Keratinocyte (primary cell): Measurements from ENCODE around the gene NPAS3. TPM values are rescaled to one million over a fixed set of nuclear protein-coding genes. Genes with fewer than 3 reads are reported as not detected.

Experiments
- DNase-seq: peaks from one replicate; pipeline ENCODE4 v3.0.0-alpha.2; 2011; ENCODE audit warnings: low read depth, missing footprints, low spot score
- FAIRE-seq: peaks from 2 replicates; lab custom pipeline; 2011; peaks lifted over from hg19 to GRCh38; lab: Jason Lieb, UNC
- H2AFZ ChIP-seq: 2 replicates; pipeline ENCODE4 v1.6.0; 2012; ENCODE audit warnings: low read length, control low read depth, inconsistent platforms; ENCODE audit not compliant: control insufficient read depth
- H3K27ac ChIP-seq: 2 replicates; pipeline ENCODE4 v1.5.1; 2011; ENCODE audit warnings: low read length; ENCODE audit not compliant: control insufficient read depth, insufficient read depth
- H3K27me3 ChIP-seq: 3 replicates; pipeline ENCODE4 v1.6.0; 2011; ENCODE audit warnings: low read length; ENCODE audit not compliant: control insufficient read depth, insufficient read depth; ENCODE audit errors: extremely low read depth
- H3K36me3 ChIP-seq, 2 experiments: 2 replicates in 1 of 2; 3 replicates in 1 of 2; pipeline ENCODE4 v1.5.1; 2011; ENCODE audit warnings: low read length in 2 of 2, mild to moderate bottlenecking in 1 of 2; ENCODE audit not compliant: control insufficient read depth in 2 of 2, insufficient read depth in 2 of 2; ENCODE audit errors: extremely low read depth in 1 of 2
- H3K4me1 ChIP-seq: 3 replicates; pipeline ENCODE4 v1.5.1; 2011; ENCODE audit warnings: low read length; ENCODE audit not compliant: control insufficient read depth, insufficient read depth; ENCODE audit errors: extremely low read depth
- H3K4me2 ChIP-seq: 3 replicates; pipeline ENCODE4 v1.6.0; 2011; ENCODE audit warnings: low read depth, low read length; ENCODE audit not compliant: control insufficient read depth, insufficient read depth; ENCODE audit errors: extremely low read depth
- H3K4me3 ChIP-seq, 3 experiments: fragments of 200-600 bp in 1 of 3; sonication (generic) in 1 of 3; 2 replicates in 2 of 3; 3 replicates in 1 of 3; pipeline ENCODE4 v1.5.1; 2011 to 2016; ENCODE audit warnings: low read length in 3 of 3, mild to moderate bottlenecking in 3 of 3, control low read depth in 2 of 3, inconsistent platforms in 1 of 3, low read depth in 1 of 3, mixed read lengths in 1 of 3, mixed run types in 1 of 3, moderate library complexity in 1 of 3; ENCODE audit not compliant: control insufficient read depth in 2 of 3, insufficient read depth in 2 of 3; ENCODE audit errors: extremely low read depth in 1 of 3
- H3K79me2 ChIP-seq: 2 replicates; pipeline ENCODE4 v1.6.0; 2012; ENCODE audit warnings: low read length; ENCODE audit not compliant: control insufficient read depth, insufficient read depth
- H3K9ac ChIP-seq: 3 replicates; pipeline ENCODE4 v1.6.0; 2011; ENCODE audit warnings: low read length; ENCODE audit not compliant: control insufficient read depth, insufficient read depth; ENCODE audit errors: extremely low read depth
- H3K9me1 ChIP-seq: 3 replicates; pipeline ENCODE4 v1.6.0; 2011; ENCODE audit warnings: low read length; ENCODE audit not compliant: control insufficient read depth, insufficient read depth; ENCODE audit errors: extremely low read depth
- H3K9me3 ChIP-seq: 2 replicates; pipeline ENCODE4 v1.5.1; 2012; ENCODE audit warnings: low read depth, low read length; ENCODE audit not compliant: control insufficient read depth
- H4K20me1 ChIP-seq: 3 replicates; pipeline ENCODE4 v1.6.0; 2011; ENCODE audit warnings: low read length; ENCODE audit not compliant: control insufficient read depth, insufficient read depth; ENCODE audit errors: extremely low read depth
- CTCF ChIP-seq, 3 experiments: IDR thresholded peaks in 1 of 3; conservative IDR thresholded peaks in 1 of 3; optimal IDR thresholded peaks in 1 of 3; 2 replicates in 2 of 3; 3 replicates in 1 of 3; pipeline versions ENCODE3 to v1.5.1; 2011; ENCODE audit warnings: low read length in 3 of 3, mild to moderate bottlenecking in 3 of 3, moderate library complexity in 2 of 3, control low read depth in 1 of 3, inconsistent platforms in 1 of 3; ENCODE audit not compliant: insufficient read depth in 2 of 3; ENCODE audit errors: extremely low read depth in 1 of 3
- EZH2 ChIP-seq: IDR thresholded peaks from one replicate; pipeline ENCODE4 v1.6.1; 2012; ENCODE audit warnings: inconsistent platforms, mild to moderate bottlenecking, low read length, moderate library complexity
- dilution Hi-C: fragments of 300-500 bp; cut with MboI; formaldehyde crosslinking; loops from one replicate; pipeline ENCODE4 v1.7.0; 2020; ENCODE audit warnings: low sequenced_read_pairs; ENCODE audit not compliant: extremely low pct_ligation_motif_present
- polyA plus RNA-seq, 5 experiments: library from polyadenylated mRNA; depleted of rRNA in 3 of 5; stranded (reverse) in 3 of 5; stranded (forward) in 1 of 5; unstranded in 1 of 5; fragments of >200 nt; gene quantifications; 1 replicate in 1 of 5; 2 replicates in 3 of 5; 3 replicates in 1 of 5; pipeline versions ENCODE4 v1.2.1 to v1.2.3, GENCODE V29; 2011 to 2012; ENCODE audit warnings: missing spikeins in 2 of 5, low read depth in 1 of 5, low replicate concordance in 1 of 5

The NPAS3 gene
- polyA plus RNA-seq, 1 donor (not counting 4 experiments of a cell fraction or from before 2014, with no cell fraction given), result 0.07 TPM

GRCh38 chr14:33307691-33308251, 369.1 kb downstream of the NPAS3 start:
- Histone ChIP-seq H4K20me1 (no peaks in the 10 kb centered on the region), H3K4me3 (no peak overlapping the region), H3K27me3 (no peaks in the 10 kb centered on the region), H3K9ac (no peak overlapping the region), H2AFZ (no peak overlapping the region), H3K4me2 (no peak overlapping the region), H3K9me1 (no peaks in the 10 kb centered on the region), H3K27ac (no peak overlapping the region), H3K79me2 (no peaks in the 10 kb centered on the region), H3K9me3 (no peaks in the 10 kb centered on the region), H3K4me1 (no peaks in the 10 kb centered on the region), H3K36me3 (no peaks in the 10 kb centered on the region)
- dilution Hi-C loops, result no loop called here
- FAIRE-seq, result no peak
- no peak for DNase-seq
- TF ChIP-seq CTCF (optimal IDR thresholded peaks at IDR 0.05 in 1 of 3, IDR thresholded peaks at IDR 0.05 in 1 of 3, conservative IDR thresholded peaks at IDR 0.05 in 1 of 3; ENCODE audit: extremely low read depth in 1 of 3, insufficient read depth in 2 of 3, low read length in 3 of 3) (no peak), EZH2 (no peak)

- no peaks in the 10 kb centered on the region for H3K79me2 ChIP-seq
- DNase-seq (no peak), FAIRE-seq (no peak)
- no peaks in the 10 kb centered on the region for H3K27me3 ChIP-seq
- no peaks in the 10 kb centered on the region for H3K9me3 ChIP-seq
- no peaks in the 10 kb centered on the region for H3K36me3 ChIP-seq
- no peak overlapping the region for H3K27ac ChIP-seq
- TF ChIP-seq EZH2 (no peak), CTCF (optimal IDR thresholded peaks at IDR 0.05 in 1 of 3, IDR thresholded peaks at IDR 0.05 in 1 of 3, conservative IDR thresholded peaks at IDR 0.05 in 1 of 3; ENCODE audit: extremely low read depth in 1 of 3, insufficient read depth in 2 of 3, low read length in 3 of 3) (no peak)
- no peak overlapping the region for H2AFZ ChIP-seq
- H3K4me1 ChIP-seq, result no peaks in the 10 kb centered on the region
- H3K4me2 ChIP-seq, result no peak overlapping the region
- dilution Hi-C loops, result no loop called here
- H3K9ac ChIP-seq, result no peak overlapping the region
- no peak overlapping the region for H3K4me3 ChIP-seq
- H3K9me1 ChIP-seq, result no peaks in the 10 kb centered on the region
- no peaks in the 10 kb centered on the region for H4K20me1 ChIP-seq
Measured at GRCh38 chr14:33309106-33309505, 370.4 kb downstream of the NPAS3 start.
